Fibroblast of villous mesenchyme (primary cell): ENCODE data around the gene KRTAP5-8. TPM values are rescaled to one million over a fixed set of nuclear protein-coding genes. Genes with fewer than 3 reads are reported as not detected.
"Not testable (repeated sequence)": the region's sequence is repeated elsewhere in the genome, so short reads cannot be mapped to it uniquely, and the experiment has no call there.

Experiments used
- DNase-seq: peaks from one replicate; pipeline ENCODE4 v3.0.0-alpha.2; 2010; ENCODE audit warnings: low read depth
- H3K4me3 ChIP-seq: 2 replicates; pipeline ENCODE4 v1.5.1; 2011; ENCODE audit warnings: low read depth, mild to moderate bottlenecking, low read length
- total RNA-seq: library from RNA; depleted of rRNA; stranded (reverse); fragments of >200 nt; gene quantifications from 2 replicates; pipeline ENCODE4 v1.2.3, GENCODE V29; 2012
- TF ChIP-seq, protein P1 (sequence below): IDR thresholded peaks from 2 replicates; pipeline ENCODE4 v1.5.1; 2012; ENCODE audit warnings: low read depth, mild to moderate bottlenecking, low read length; ENCODE audit not compliant: insufficient read depth

KRTAP5-8 gene
- total RNA-seq, 1 donor = not detected

DNA sequence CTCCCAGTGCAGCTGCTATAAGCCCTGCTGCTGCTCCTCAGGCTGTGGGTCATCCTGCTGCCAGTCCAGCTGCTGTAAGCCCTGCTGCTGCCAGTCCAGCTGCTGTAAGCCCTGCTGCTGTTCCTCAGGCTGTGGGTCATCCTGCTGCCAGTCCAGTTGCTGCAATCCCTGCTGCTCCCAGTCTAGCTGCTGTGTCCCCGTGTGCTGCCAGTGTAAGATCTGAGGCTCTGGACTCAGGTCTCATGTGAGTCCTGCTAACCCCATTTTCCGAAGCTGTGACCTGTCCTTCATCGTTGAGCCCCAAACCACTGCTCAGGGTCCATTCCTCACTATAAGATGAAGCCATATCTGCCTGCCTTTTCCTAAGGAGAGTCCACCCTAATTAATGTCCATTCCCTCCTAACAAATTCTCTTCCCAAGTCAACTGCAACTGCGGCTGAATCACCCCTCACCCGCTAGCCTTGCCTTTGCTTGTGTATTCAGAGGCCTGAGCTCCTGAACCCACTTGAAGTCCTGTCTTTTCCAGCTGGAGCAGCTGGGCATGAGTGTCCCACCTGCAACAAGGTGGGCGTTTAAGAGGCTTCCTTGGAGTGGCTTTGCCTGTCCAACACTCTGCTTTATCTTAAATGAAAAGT is 10.1 kb upstream of the KRTAP5-8 start:
- no peak overlapping the region for H3K4me3 ChIP-seq
- TF ChIP-seq, protein P1, sequence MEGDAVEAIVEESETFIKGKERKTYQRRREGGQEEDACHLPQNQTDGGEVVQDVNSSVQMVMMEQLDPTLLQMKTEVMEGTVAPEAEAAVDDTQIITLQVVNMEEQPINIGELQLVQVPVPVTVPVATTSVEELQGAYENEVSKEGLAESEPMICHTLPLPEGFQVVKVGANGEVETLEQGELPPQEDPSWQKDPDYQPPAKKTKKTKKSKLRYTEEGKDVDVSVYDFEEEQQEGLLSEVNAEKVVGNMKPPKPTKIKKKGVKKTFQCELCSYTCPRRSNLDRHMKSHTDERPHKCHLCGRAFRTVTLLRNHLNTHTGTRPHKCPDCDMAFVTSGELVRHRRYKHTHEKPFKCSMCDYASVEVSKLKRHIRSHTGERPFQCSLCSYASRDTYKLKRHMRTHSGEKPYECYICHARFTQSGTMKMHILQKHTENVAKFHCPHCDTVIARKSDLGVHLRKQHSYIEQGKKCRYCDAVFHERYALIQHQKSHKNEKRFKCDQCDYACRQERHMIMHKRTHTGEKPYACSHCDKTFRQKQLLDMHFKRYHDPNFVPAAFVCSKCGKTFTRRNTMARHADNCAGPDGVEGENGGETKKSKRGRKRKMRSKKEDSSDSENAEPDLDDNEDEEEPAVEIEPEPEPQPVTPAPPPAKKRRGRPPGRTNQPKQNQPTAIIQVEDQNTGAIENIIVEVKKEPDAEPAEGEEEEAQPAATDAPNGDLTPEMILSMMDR = no peak
- no peak for DNase-seq

DNA sequence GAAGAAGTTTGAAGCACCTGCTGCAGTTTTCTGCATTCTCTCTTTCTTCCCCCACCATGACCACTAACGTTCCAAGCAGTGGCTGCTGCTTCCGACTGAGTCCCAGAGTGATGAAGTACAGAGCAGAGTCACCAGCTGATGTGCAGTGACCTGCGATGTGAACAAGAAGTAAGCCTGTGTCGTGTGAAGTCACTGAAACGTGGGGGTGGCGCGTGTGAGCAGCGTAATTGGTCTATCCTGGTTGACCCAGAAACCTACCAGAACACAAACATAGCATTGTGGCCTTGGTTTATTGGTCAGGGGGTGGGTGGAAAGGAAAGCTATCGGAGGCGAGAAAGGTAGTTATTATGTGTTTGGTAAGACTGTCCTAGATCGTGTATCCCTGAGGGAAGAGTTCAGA is 7.2 kb upstream of the KRTAP5-8 start:
- no peak for DNase-seq
- TF ChIP-seq, protein P1 = no peak
- H3K4me3 ChIP-seq = no peak overlapping the region

DNA sequence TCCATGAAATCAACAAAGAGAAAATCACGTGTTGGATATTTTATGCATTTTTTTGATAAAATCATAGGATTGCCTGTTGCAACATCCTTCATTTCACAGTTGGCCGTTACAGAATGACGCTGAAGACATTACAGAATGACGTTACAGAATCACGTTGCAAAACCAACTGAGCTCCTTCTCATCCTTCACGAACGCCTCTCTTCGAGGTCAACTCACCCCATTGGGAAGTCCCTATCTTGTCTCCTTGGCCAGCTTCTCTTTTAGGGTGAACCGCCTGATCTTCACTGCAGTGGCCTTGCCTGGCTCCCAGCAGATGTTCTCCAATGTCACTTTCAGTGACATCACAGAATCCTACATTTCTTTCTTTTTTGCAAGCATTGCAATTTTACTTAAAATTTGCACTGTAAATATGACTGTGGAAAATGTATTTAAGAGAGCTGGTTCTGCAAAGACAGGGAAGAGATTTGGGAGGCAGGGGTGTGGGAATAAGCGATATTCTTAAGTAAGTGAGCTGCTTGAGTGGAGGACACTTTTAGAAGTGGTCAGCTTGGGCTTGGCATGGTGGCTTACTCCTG is 5.7 kb upstream of the KRTAP5-8 start:
- TF ChIP-seq, protein P1 = no peak
- no peak overlapping the region for H3K4me3 ChIP-seq
- DNase-seq = no peak

DNA sequence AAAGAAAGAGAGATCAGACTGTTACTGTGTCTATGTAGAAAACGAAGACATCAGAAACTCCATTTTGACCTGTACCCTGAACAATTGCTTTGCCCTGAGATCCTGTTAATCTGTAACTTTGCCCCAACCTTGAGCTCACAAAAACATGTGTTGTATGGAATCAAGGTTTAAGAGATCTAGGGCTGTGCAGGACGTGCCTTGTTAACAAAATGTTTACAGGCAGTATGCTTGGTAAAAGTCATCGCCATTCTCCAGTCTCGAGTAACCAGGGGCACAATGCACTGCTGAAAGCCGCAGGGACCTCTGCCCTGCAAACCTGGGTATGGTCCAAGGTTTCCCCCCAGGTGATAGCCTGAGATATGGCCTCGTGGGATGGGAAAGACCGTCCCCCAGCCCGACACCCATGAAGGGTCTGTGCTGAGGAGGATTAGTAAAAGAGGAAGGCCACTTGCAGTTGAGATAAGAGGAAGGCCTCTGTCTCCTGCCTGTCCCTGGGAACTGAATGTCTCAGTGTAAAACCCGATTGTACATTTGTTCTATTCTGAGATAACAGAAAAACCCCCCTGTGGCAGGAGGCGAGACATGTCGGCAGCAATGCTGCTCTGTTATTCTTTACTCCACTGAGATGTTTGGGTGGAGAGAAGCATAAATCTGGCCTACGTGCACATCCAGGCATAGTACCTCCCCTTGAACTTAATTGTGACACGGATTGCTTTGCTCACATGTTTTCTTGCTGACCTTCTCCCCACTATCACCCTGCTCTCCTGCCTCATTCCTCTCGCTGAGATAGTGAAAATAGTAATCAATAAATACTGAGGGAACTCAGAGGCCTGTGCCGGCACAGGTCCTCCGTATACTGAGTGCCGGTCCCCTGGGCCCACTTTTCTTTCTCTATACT is 2.9 kb upstream of the KRTAP5-8 start:
- DNase-seq = not testable (repeated sequence)

DNA sequence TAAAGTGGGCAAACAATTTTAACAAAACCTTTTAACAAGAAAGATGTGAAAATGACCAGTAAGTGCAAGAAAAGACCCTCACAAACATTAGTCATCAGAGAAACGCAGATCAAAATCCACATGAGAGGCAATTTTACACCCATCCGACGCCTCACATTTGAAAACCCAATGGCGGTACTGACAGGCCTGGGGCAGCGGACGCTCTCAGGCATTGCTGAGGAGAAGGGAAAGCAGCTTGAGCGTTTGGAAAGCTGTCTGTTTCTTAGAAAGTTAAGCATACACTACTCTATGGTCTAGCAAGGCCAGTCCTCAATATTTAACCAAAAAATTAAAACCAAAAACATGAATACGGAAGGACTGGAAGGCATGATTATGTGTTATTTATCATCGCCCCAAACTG is 2.0 kb upstream of the KRTAP5-8 start:
- no peak overlapping the region for H3K4me3 ChIP-seq
- DNase-seq = no peak
- TF ChIP-seq, protein P1 = no peak

More for the DNA sequence above, 2.9 kb upstream of the KRTAP5-8 start:
- not testable (repeated sequence) for H3K4me3 ChIP-seq

DNA sequence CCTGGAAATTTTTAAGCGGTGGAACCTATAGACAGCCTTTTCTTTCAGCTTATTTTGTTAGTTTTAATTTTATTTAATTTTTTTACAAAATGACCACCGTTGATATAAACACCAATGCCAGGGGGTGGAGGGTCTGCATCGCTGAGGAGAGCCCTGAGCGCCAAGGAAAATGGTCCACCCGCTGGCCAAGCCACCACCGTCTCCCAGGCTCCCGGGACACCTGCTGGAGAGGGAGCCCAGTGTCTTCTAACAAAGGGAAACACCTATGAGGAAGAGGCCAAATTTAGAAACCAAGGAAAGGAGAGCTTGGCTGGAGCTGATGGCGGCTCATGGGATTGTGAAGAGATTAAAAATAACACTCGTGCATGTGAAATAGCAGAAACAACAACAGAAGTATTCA is 288 bp upstream of the KRTAP5-8 start:
- H3K4me3 ChIP-seq = no peak overlapping the region
- DNase-seq = no peak
- TF ChIP-seq, protein P1 = no peak

DNA sequence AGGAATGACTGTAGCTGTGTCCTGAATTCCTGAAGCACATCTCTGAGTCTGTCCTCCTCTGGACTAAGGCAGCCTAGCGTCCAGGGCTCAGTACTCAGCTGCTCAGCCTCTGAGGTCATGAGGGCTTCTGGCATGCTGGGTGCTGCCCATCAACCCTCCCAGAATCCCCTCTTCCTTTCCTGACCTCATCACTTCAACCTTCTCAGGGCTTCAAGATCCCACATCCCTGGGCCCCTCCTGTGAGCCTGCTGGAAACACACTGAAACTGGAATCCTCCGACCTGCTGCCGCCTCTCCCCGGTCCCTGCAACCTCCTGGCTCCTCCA is 803 bp downstream of the KRTAP5-8 start:
- TF ChIP-seq, protein P1 = no peak
- no peak for DNase-seq
- H3K4me3 ChIP-seq = no peak overlapping the region
